GM21825 (cell line): ENCODE results near the gene SFT2D3.
A peak's percentile ranks its signal among the peaks of the same experiment; 100 is the strongest.

ENCODE experiments used
- ATAC-seq: cut with Tn5 transposase; IDR thresholded peaks from one replicate; pipeline ENCODE4 v1.9.1; 2021; ENCODE audit warnings: mild to moderate bottlenecking, moderate library complexity; ENCODE audit not compliant: unreplicated experiment

SFT2D3 gene

GRCh38 chr2:127681288-127681804, 20.0 kb upstream of the SFT2D3 start:
- no peak for ATAC-seq

GRCh38 chr2:127681976-127682857, 19.1 kb upstream of the SFT2D3 start:
- no peak for ATAC-seq

GRCh38 chr2:127683056-127683455, 18.2 kb upstream of the SFT2D3 start:
- no peak for ATAC-seq

- ATAC-seq, result no peak
Measured at GRCh38 chr2:127683757-127684156, 17.5 kb upstream of the SFT2D3 start.

- ATAC-seq, result no peak
Measured at GRCh38 chr2:127685410-127686080, 15.8 kb upstream of the SFT2D3 start.

GRCh38 chr2:127688405-127688804, 12.9 kb upstream of the SFT2D3 start:
- no peak for ATAC-seq

- no peak for ATAC-seq
Measured at GRCh38 chr2:127690696-127691095, 10.6 kb upstream of the SFT2D3 start.

- no peak for ATAC-seq
Measured at GRCh38 chr2:127694986-127695385, 6.3 kb upstream of the SFT2D3 start.

- ATAC-seq, result no peak
Measured at GRCh38 chr2:127695491-127696472, 5.5 kb upstream of the SFT2D3 start.

GRCh38 chr2:127697482-127698180, 3.7 kb upstream of the SFT2D3 start:
- ATAC-seq, result no peak

GRCh38 chr2:127698553-127699355, 2.5 kb upstream of the SFT2D3 start:
- ATAC-seq, result no peak

- ATAC-seq, result peak; percentile 61
Measured at GRCh38 chr2:127700527-127701192, 637 bp upstream of the SFT2D3 start.

GRCh38 chr2:127701651-127702394, 526 bp downstream of the SFT2D3 start:
- ATAC-seq, result peak; percentile 46

GRCh38 chr2:127702395-127703009, 1.2 kb downstream of the SFT2D3 start:
- no peak for ATAC-seq

- ATAC-seq, result no peak
Measured at GRCh38 chr2:127703282-127703681, 2.0 kb downstream of the SFT2D3 start.

- no peak for ATAC-seq
Measured at GRCh38 chr2:127704641-127705390, 3.5 kb downstream of the SFT2D3 start.
